Fibroblast of villous mesenchyme (primary cell): Measurements from ENCODE around the gene CAMK1D. TPM values are rescaled to one million over a fixed set of nuclear protein-coding genes. Genes with fewer than 3 reads are reported as not detected.
A peak's percentile ranks its signal among the peaks of the same experiment; 100 is the strongest.

Experiments
- DNase-seq: peaks from one replicate; pipeline ENCODE4 v3.0.0-alpha.2; 2010; ENCODE audit warnings: low read depth
- H3K4me3 ChIP-seq: 2 replicates; pipeline ENCODE4 v1.5.1; 2011; ENCODE audit warnings: low read depth, mild to moderate bottlenecking, low read length
- total RNA-seq: library from RNA; depleted of rRNA; stranded (reverse); fragments of >200 nt; gene quantifications from 2 replicates; pipeline ENCODE4 v1.2.3, GENCODE V29; 2012
- TF ChIP-seq, protein P1 (sequence below): IDR thresholded peaks from 2 replicates; pipeline ENCODE4 v1.5.1; 2012; ENCODE audit warnings: low read depth, mild to moderate bottlenecking, low read length; ENCODE audit not compliant: insufficient read depth

Gene CAMK1D
- total RNA-seq, 1 donor, result 1.3 TPM

- no peak overlapping the region for H3K4me3 ChIP-seq
- TF ChIP-seq, protein P1, sequence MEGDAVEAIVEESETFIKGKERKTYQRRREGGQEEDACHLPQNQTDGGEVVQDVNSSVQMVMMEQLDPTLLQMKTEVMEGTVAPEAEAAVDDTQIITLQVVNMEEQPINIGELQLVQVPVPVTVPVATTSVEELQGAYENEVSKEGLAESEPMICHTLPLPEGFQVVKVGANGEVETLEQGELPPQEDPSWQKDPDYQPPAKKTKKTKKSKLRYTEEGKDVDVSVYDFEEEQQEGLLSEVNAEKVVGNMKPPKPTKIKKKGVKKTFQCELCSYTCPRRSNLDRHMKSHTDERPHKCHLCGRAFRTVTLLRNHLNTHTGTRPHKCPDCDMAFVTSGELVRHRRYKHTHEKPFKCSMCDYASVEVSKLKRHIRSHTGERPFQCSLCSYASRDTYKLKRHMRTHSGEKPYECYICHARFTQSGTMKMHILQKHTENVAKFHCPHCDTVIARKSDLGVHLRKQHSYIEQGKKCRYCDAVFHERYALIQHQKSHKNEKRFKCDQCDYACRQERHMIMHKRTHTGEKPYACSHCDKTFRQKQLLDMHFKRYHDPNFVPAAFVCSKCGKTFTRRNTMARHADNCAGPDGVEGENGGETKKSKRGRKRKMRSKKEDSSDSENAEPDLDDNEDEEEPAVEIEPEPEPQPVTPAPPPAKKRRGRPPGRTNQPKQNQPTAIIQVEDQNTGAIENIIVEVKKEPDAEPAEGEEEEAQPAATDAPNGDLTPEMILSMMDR, result no peak
- no peak for DNase-seq
Observed at GRCh38 chr10:12401466-12401865, 52.1 kb downstream of the CAMK1D start.

DNA sequence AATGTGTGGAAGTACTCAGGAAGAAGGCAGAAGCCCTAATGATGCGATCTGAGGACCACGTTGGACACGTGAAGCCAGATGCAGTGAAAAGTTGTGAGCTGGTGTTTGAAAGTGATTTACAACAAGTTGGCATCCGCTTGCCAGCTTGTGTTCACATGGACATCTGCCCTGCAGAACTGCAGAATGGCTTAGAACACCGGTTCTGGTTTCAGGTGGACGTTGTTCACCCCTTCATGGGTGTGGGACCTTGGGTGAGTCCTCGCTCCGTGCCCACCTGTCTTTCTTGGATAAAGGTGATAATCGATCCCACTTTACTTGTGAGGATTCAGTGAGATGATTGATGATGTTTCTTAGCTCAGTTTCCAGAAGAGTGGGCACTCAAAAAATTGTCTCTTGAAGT lies 53.8 kb downstream of the CAMK1D start:
- TF ChIP-seq, protein P1, result no peak
- no peak overlapping the region for H3K4me3 ChIP-seq
- no peak for DNase-seq

DNA sequence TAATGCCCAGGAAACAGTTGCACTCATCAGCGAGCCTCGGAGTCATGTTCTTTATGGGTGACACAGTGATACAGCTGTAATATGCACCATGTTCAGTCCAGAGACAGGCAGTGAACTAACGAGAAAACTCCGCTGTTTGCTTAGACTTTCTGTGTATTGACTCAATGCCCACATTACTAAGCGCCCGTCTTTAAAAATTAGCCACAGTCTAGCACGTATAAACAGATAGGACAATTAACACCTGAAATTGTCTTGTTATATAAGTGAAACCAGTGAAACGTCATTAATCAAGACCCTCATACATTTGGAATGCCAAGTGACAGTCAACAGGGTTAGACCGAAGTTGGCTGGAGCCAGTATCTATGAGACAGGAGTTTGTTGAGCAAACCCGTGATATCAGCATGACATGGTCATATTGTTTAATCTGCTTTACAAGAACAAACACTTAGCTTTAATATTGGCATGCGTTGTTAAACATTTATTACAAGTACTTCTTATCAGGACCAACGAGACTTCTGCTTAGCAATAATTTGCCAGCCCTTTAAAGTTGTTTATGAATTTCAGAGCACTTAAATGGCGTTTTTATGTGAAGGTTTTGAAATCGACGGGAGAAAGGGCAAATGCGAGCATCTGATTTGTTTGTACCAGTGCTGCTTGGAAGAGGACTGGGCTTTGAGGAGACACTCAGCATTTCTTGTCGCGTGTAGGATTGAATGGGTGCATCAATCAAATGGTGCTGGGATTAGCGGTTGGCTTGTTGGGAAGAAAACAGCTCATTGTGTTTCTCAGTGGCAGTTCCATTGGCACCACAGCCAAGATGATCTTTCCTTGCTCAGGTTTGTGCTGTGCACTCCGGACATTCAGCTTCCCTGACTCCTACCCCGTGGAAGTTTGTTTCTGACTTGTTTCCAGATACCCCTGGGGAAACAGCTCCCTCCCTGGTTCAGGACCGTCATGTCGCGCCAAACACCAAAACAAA lies 56.3 kb downstream of the CAMK1D start:
- no peak overlapping the region for H3K4me3 ChIP-seq
- DNase-seq, result peak; percentile 77
- TF ChIP-seq, protein P1, result no peak

DNA sequence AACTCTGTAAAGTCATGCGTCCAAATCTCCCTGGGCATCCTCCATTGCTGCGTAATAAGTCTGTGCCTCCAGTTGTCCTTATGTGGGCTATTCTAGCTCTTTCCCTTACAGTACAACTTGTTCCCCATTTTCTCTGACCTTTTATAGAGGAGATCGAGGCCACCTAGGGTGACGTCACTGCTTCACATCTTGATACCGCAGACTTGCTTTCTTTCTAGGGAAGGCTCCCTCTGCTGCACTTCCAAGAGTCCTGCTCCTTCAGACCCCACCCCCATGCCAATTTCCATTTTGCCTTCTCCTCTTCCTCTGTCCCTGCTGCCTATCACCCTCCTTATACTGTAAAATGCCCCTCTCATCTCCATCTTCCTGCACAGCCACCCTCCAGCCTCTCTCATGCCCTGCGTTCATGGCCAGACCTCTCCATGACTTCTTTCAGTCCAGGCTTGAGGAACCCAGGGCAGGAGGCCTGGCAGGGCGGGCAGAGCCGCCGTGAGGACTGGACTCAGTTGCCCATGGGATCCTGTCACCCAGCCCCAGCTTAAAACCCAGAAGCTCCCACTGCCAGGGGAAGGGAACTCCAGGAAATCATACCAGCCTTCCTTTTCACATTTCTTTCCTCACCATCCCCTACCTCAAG lies 57.5 kb downstream of the CAMK1D start:
- TF ChIP-seq, protein P1, result no peak
- no peak for DNase-seq

DNA sequence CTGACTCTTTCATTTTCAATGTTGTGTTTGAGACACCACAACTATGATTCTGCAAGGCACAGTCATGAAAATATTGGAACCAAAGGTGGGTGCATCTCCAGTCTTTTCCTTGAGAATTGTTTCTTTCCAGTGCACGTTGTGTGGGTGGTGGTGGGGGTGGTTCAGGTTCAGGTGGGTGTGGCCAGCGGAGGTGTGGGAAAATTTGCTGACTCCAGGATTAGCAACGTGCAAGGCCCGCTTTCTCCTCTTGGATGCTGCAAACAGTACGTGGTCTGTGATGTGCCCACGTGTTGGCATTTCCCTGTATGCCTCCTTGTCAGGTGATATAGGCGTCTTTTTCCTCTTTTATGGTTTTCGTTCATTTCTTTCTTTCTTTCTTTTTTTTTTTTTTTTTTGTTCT lies 59.1 kb downstream of the CAMK1D start:
- H3K4me3 ChIP-seq, result no peak overlapping the region
- TF ChIP-seq, protein P1, result no peak
- no peak for DNase-seq

More for the DNA sequence above, 57.5 kb downstream of the CAMK1D start:
- H3K4me3 ChIP-seq, result no peak overlapping the region

- no peak for DNase-seq
- TF ChIP-seq, protein P1, result no peak
- no peak overlapping the region for H3K4me3 ChIP-seq
Observed at GRCh38 chr10:12409161-12409560, 59.8 kb downstream of the CAMK1D start.
